ENCODE data around the gene CFLAR.

DNA sequence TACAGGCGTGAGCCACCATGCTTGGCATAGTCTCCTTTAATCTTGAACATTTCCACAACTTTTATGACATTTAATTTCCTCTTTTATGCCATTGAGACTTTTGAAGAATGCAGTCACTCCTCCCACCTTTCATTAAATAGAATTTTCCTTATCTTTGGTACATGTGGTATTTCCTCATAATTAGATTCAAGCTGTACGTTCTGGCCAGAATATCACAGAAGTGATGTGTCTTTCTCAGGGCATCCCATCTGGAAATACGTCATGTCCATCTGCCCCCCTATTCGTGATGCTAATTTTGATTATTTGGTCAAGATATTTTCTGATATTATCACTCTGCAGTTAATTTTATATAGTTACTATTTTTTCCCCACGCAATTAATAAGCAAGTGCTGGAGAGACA lies 83.9 kb downstream of the CFLAR start:
- TF ChIP-seq POLR2AphosphoS5 (IDR thresholded peaks at IDR 0.05) = no peak
- TF ChIP-seq, protein P1, sequence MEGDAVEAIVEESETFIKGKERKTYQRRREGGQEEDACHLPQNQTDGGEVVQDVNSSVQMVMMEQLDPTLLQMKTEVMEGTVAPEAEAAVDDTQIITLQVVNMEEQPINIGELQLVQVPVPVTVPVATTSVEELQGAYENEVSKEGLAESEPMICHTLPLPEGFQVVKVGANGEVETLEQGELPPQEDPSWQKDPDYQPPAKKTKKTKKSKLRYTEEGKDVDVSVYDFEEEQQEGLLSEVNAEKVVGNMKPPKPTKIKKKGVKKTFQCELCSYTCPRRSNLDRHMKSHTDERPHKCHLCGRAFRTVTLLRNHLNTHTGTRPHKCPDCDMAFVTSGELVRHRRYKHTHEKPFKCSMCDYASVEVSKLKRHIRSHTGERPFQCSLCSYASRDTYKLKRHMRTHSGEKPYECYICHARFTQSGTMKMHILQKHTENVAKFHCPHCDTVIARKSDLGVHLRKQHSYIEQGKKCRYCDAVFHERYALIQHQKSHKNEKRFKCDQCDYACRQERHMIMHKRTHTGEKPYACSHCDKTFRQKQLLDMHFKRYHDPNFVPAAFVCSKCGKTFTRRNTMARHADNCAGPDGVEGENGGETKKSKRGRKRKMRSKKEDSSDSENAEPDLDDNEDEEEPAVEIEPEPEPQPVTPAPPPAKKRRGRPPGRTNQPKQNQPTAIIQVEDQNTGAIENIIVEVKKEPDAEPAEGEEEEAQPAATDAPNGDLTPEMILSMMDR (IDR thresholded peaks at IDR 0.05; ENCODE audit: poor library complexity, severe bottlenecking) = no peak
- no peak for TF ChIP-seq EZH2 (IDR thresholded peaks at IDR 0.05; ENCODE audit: borderline replicate concordance, insufficient read depth, low read length, poor library complexity, severe bottlenecking)
- no peak for TF ChIP-seq TAF1 (IDR thresholded peaks at IDR 0.05; ENCODE audit: low read depth)
- no peak for TF ChIP-seq EP300 (conservative IDR thresholded peaks at IDR 0.05; ENCODE audit: poor library complexity, severe bottlenecking)
- TF ChIP-seq, protein P2, sequence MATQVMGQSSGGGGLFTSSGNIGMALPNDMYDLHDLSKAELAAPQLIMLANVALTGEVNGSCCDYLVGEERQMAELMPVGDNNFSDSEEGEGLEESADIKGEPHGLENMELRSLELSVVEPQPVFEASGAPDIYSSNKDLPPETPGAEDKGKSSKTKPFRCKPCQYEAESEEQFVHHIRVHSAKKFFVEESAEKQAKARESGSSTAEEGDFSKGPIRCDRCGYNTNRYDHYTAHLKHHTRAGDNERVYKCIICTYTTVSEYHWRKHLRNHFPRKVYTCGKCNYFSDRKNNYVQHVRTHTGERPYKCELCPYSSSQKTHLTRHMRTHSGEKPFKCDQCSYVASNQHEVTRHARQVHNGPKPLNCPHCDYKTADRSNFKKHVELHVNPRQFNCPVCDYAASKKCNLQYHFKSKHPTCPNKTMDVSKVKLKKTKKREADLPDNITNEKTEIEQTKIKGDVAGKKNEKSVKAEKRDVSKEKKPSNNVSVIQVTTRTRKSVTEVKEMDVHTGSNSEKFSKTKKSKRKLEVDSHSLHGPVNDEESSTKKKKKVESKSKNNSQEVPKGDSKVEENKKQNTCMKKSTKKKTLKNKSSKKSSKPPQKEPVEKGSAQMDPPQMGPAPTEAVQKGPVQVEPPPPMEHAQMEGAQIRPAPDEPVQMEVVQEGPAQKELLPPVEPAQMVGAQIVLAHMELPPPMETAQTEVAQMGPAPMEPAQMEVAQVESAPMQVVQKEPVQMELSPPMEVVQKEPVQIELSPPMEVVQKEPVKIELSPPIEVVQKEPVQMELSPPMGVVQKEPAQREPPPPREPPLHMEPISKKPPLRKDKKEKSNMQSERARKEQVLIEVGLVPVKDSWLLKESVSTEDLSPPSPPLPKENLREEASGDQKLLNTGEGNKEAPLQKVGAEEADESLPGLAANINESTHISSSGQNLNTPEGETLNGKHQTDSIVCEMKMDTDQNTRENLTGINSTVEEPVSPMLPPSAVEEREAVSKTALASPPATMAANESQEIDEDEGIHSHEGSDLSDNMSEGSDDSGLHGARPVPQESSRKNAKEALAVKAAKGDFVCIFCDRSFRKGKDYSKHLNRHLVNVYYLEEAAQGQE (IDR thresholded peaks at IDR 0.05; ENCODE audit: borderline replicate concordance) = no peak

All from neural cell (in vitro differentiated cells).